A673 (cell line): ENCODE results near the gene LSR. TPM values are rescaled to one million over a fixed set of nuclear protein-coding genes. Genes with fewer than 3 reads are reported as not detected.

Experiments used
- BruUV-seq: library from RNA; stranded (reverse); fragments of 400-500 nt; replicated peaks from 2 replicates; lab custom pipeline; 2021; lab: Mats Ljungman, UMichigan
- CTCF ChIA-PET: fragments of 300-600 bp; sonication (Branson Sonifier 250); formaldehyde crosslinking; loops from one replicate; lab custom pipeline; 2022; ENCODE audit warnings: antibody characterized with exemption; lab: Charles Lee
- POLR2A ChIA-PET: fragments of 300-600 bp; sonication (Branson Sonifier 250); formaldehyde crosslinking; loops from one replicate; lab custom pipeline; 2022; ENCODE audit warnings: antibody characterized with exemption; ENCODE audit not compliant: low non-redundant PET; lab: Charles Lee
- DNase-seq: peaks from one replicate; pipeline ENCODE4 v3.0.0-alpha.2; 2015; ENCODE audit warnings: low spot score
- H3K27ac ChIP-seq: fragments of 200-600 bp; sonication (generic); 2 replicates; pipeline ENCODE4 v1.5.1; 2016; ENCODE audit warnings: mixed run types, low read depth, mild to moderate bottlenecking, mixed read lengths, antibody characterized with exemption, low read length; ENCODE audit not compliant: poor library complexity, severe bottlenecking
- H3K27me3 ChIP-seq: fragments of 200-600 bp; sonication (generic); replicated peaks from 2 replicates; pipeline ENCODE4 v1.6.1; 2017; ENCODE audit warnings: mixed run types, low read depth, mild to moderate bottlenecking, mixed read lengths, antibody characterized with exemption, low read length; ENCODE audit not compliant: insufficient read depth, poor library complexity
- H3K36me3 ChIP-seq: fragments of 200-600 bp; sonication (generic); 2 replicates; pipeline ENCODE4 v1.6.1; 2016; ENCODE audit warnings: mixed run types, mild to moderate bottlenecking, mixed read lengths, antibody characterized with exemption, low read length; ENCODE audit not compliant: insufficient read depth, poor library complexity, severe bottlenecking
- H3K4me1 ChIP-seq: fragments of 200-600 bp; sonication (generic); 2 replicates; pipeline ENCODE4 v1.6.1; 2017; ENCODE audit warnings: mixed run types, mild to moderate bottlenecking, mixed read lengths, antibody characterized with exemption, low read length; ENCODE audit not compliant: insufficient read depth, poor library complexity, severe bottlenecking
- H3K4me3 ChIP-seq: fragments of 200-600 bp; sonication (generic); 2 replicates; pipeline ENCODE4 v1.5.1; 2016; ENCODE audit warnings: low read depth, mixed run types, mild to moderate bottlenecking, mixed read lengths, low read length; ENCODE audit not compliant: poor library complexity, severe bottlenecking
- H3K9me3 ChIP-seq: fragments of 200-600 bp; sonication (generic); 2 replicates; pipeline ENCODE4 v1.6.1; 2016; ENCODE audit warnings: mixed run types, low read depth, mild to moderate bottlenecking, mixed read lengths, antibody characterized with exemption, low read length; ENCODE audit not compliant: poor library complexity, severe bottlenecking
- CTCF ChIP-seq: fragments of 300-800, 200-600 bp; sonication (generic); conservative IDR thresholded peaks from 2 replicates; pipeline ENCODE4 v1.5.1; 2017; ENCODE audit warnings: low read depth, mild to moderate bottlenecking, antibody characterized with exemption, low read length, moderate library complexity, mixed read lengths
- EZH2 ChIP-seq: fragments of 200-600 bp; sonication (generic); IDR thresholded peaks from 2 replicates; pipeline ENCODE4 v1.6.1; 2017; ENCODE audit warnings: borderline replicate concordance, low read depth, mild to moderate bottlenecking, mixed read lengths, antibody characterized with exemption, low read length; ENCODE audit not compliant: poor library complexity, severe bottlenecking
- intact Hi-C: fragments of 100-400 bp; cut with micrococcal nuclease; formaldehyde crosslinking; loops from one replicate; pipeline ENCODE4 v1.10.0; 2022; ENCODE audit not compliant: unreplicated experiment
- total RNA-seq: library from RNA; stranded (reverse); gene quantifications from 2 replicates; pipeline ENCODE4 v1.2.3, GENCODE V29; 2021

The LSR gene
- total RNA-seq, 1 experiment from 2014 or later, result 1.9 TPM

- Histone ChIP-seq H3K36me3 (no peaks in the 10 kb centered on the region), H3K9me3 (no peaks in the 10 kb centered on the region), H3K4me1 (peaks cover 6% of the 10 kb centered on the region), H3K27me3 (no peaks in the 10 kb centered on the region), H3K27ac (no peak overlapping the region), H3K4me3 (no peak overlapping the region)
- intact Hi-C loops, result no loop called here
- TF ChIP-seq CTCF (no peak), EZH2 (no peak)
- BruUV-seq, result no TSS peak
- ChIA-PET POLR2A (no interaction called here), CTCF (no interaction called here)
- no peak for DNase-seq
Observed at GRCh38 chr19:35216016-35216832, 32.6 kb upstream of the LSR start.

GRCh38 chr19:35216833-35217648, 31.8 kb upstream of the LSR start:
- TF ChIP-seq CTCF, result no peak
- TF ChIP-seq EZH2, result no peak
- Histone ChIP-seq H3K36me3 (no peaks in the 10 kb centered on the region), H3K4me1 (peaks cover 6% of the 10 kb centered on the region), H3K4me3 (no peak overlapping the region), H3K27ac (no peak overlapping the region), H3K9me3 (no peaks in the 10 kb centered on the region), H3K27me3 (no peaks in the 10 kb centered on the region)
- no TSS peak for BruUV-seq
- no peak for DNase-seq
- POLR2A ChIA-PET, result no interaction called here
- CTCF ChIA-PET, result no interaction called here
- intact Hi-C loops, result no loop called here

GRCh38 chr19:35217649-35217990, 31.2 kb upstream of the LSR start:
- ChIA-PET CTCF (no interaction called here), POLR2A (no interaction called here)
- H3K27me3 ChIP-seq, result no peaks in the 10 kb centered on the region
- intact Hi-C loops, result no loop called here
- BruUV-seq, result no TSS peak
- no peaks in the 10 kb centered on the region for H3K9me3 ChIP-seq
- TF ChIP-seq EZH2, result no peak
- TF ChIP-seq CTCF, result no peak
- peaks cover 6% of the 10 kb centered on the region for H3K4me1 ChIP-seq
- no peak for DNase-seq
- H3K27ac ChIP-seq, result no peak overlapping the region
- H3K4me3 ChIP-seq, result no peak overlapping the region
- no peaks in the 10 kb centered on the region for H3K36me3 ChIP-seq
